ENCODE measurements around the gene CYP1B1. TPM values are rescaled to one million over a fixed set of nuclear protein-coding genes. Genes with fewer than 3 reads are reported as not detected.

Gene CYP1B1
- total and polyA plus RNA-seq, 3 donors from 2014 or later = 14.3 to 36.9 (median 18.5) TPM

DNA sequence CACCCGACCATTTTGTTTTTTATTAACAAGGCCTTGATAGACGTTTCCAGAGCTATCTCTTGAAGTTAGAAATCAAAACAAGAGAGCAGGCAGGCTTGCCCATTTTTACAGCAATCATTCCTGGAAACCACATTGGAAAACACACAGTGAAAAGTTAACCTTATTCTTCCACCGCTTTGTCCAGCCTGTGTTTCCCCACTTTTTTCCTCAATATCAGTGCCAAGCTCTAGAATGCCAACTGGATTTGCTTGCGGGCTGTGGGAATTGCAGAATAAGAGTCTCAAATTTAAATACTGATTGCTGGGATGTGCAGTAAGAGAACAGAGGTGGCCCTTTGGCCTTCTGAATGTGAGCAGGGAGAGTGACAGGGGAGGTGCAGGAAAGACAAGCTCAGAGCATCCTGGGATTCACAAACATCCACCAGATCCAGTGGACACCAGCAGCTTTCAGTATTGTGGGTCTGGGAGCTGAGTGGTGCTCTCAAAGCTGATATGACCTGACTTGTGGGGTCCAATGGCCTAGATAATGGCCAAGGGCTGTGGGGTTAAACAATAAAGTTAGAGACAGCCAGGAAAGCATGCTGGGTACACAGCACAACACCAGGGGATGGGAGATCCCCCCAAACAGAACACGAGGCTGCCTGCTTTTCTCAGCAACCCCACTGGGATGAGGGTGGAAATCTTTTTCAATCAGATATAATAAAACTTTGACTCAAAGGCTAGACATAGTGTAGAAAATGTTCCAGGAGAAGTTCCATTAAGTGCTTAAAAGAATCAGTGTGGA, 15.5 kb downstream of the CYP1B1 start:
- WGBS, 2 donors = 54 to 61% methylated on average over 5 of the region's 5 CpGs
- H3K4me3 ChIP-seq = no peak overlapping the region
- no peaks in the 10 kb centered on the region for H3K9me3 ChIP-seq
- no peaks in the 10 kb centered on the region for H3K4me1 ChIP-seq
- H3K27ac ChIP-seq = no peak overlapping the region
- no peaks in the 10 kb centered on the region for H3K27me3 ChIP-seq
- intact Hi-C loops (cut with DNase I; ENCODE audit: low total_unique reads) = no loop called here
- TF ChIP-seq, protein P1, sequence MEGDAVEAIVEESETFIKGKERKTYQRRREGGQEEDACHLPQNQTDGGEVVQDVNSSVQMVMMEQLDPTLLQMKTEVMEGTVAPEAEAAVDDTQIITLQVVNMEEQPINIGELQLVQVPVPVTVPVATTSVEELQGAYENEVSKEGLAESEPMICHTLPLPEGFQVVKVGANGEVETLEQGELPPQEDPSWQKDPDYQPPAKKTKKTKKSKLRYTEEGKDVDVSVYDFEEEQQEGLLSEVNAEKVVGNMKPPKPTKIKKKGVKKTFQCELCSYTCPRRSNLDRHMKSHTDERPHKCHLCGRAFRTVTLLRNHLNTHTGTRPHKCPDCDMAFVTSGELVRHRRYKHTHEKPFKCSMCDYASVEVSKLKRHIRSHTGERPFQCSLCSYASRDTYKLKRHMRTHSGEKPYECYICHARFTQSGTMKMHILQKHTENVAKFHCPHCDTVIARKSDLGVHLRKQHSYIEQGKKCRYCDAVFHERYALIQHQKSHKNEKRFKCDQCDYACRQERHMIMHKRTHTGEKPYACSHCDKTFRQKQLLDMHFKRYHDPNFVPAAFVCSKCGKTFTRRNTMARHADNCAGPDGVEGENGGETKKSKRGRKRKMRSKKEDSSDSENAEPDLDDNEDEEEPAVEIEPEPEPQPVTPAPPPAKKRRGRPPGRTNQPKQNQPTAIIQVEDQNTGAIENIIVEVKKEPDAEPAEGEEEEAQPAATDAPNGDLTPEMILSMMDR (IDR thresholded peaks at IDR 0.05) = no peak
- TF ChIP-seq POLR2A (IDR thresholded peaks at IDR 0.05) = no peak
- no peak for DNase-seq
- H3K36me3 ChIP-seq (ENCODE audit: low read depth, missing control alignments) = no peaks in the 10 kb centered on the region

DNA sequence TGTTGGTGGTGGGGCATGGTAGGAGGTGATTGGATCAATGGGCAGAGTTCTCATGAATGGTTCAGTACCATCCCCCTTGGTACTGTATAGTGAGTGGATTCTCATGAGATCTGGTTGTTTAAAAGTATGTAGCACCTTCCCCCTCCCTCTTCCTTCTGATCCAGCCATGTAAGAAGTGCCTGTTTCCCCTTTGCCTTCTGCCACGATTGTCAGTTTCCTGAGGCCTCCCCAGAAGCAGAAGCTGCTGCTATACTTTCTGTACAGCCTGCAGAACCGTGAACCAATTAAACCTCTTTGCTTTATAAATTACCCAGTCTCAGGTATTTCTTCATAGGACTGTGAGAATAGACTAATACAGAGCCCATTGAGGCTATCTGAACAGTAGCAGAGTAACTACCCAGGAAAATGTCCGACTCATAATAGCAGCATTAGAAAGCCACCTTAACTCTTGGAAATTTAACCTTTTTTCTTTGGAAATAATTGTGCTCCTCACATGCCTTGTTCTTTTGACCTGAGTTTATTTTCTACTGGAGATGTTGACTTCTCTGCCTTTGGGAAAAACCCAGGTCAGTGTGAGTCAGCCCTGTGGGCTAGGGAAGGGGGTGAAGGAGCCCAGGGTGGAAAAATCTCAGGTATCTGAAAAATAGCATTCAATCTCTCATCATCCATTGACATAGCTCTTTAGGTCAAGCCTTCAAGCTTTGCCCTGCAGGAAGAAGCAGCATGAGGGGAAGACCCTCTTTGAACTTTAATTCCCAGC, 18.1 kb downstream of the CYP1B1 start:
- 89 to 91% methylated on average over 3 of the region's 3 CpGs for WGBS, 2 donors
- Histone ChIP-seq H3K4me1 (no peaks in the 10 kb centered on the region), H3K27me3 (no peaks in the 10 kb centered on the region), H3K4me3 (no peak overlapping the region), H3K9me3 (no peaks in the 10 kb centered on the region), H3K27ac (no peak overlapping the region), H3K36me3 (ENCODE audit: low read depth, missing control alignments) (no peaks in the 10 kb centered on the region)
- DNase-seq = no peak
- TF ChIP-seq, protein P1 (IDR thresholded peaks at IDR 0.05) = no peak
- TF ChIP-seq POLR2A (IDR thresholded peaks at IDR 0.05) = no peak
- intact Hi-C loops (cut with DNase I; ENCODE audit: low total_unique reads) = no loop called here

DNA sequence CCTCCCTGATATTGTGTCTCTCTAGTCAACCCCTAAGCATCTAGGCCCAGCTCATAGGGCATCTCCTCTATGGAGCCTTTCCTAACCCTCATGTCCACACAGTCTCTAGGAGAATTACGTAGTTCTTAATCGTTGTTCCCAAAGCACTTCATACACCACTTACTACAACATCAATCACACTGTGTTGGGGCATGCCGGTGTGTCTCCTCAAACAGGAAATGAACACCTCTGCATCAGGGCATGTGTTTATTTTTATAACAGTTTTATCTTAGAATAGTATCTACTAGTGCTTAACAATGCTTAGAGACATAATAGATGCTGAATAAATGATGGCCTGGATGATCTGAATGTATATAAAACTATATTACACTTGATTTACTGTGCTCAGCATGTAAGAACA, 19.7 kb downstream of the CYP1B1 start:
- H3K27ac ChIP-seq = no peak overlapping the region
- H3K27me3 ChIP-seq = no peaks in the 10 kb centered on the region
- 76 to 86% methylated on average over 3 of the region's 3 CpGs for WGBS, 2 donors
- TF ChIP-seq, protein P1 (IDR thresholded peaks at IDR 0.05) = no peak
- TF ChIP-seq POLR2A (IDR thresholded peaks at IDR 0.05) = no peak
- no peak for DNase-seq
- no peaks in the 10 kb centered on the region for H3K4me1 ChIP-seq
- H3K36me3 ChIP-seq (ENCODE audit: low read depth, missing control alignments) = no peaks in the 10 kb centered on the region
- intact Hi-C loops (cut with DNase I; ENCODE audit: low total_unique reads) = no loop called here
- H3K4me3 ChIP-seq = no peak overlapping the region
- no peaks in the 10 kb centered on the region for H3K9me3 ChIP-seq

DNA sequence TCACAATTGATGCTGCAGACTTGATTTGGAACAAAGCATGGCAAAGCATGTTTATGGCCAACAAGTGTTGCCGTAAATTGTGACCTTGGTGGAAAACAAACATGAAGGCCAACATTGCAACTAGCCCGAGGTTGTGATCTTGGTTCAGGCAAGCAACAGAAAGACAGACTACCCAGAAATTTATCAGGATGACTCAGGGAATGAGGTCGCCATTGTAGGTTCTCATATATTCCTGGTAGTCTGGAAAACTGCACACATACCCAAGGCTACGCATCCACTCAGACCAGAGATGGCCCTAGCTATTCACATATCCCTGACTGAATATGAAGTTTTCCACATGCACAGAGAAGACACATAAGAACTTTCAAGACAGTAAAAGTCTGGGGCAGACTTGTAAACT, 30.1 kb downstream of the CYP1B1 start:
- no peak overlapping the region for H3K27ac ChIP-seq
- no peaks in the 10 kb centered on the region for H3K36me3 ChIP-seq (ENCODE audit: low read depth, missing control alignments)
- no peaks in the 10 kb centered on the region for H3K4me1 ChIP-seq
- intact Hi-C loops (cut with DNase I; ENCODE audit: low total_unique reads) = no loop called here
- H3K27me3 ChIP-seq = no peaks in the 10 kb centered on the region
- H3K9me3 ChIP-seq = no peaks in the 10 kb centered on the region
- TF ChIP-seq, protein P1 (IDR thresholded peaks at IDR 0.05) = no peak
- no peak for TF ChIP-seq POLR2A (IDR thresholded peaks at IDR 0.05)
- DNase-seq = no peak
- H3K4me3 ChIP-seq = no peak overlapping the region
- 82 to 93% methylated on average over 4 of the region's 4 CpGs for WGBS, 2 donors

All from testis (tissue), 3 donors.